G401.6 (cell line): ENCODE measurements around the gene NAA50.

Source experiments
- FAIRE-seq: peaks from 2 replicates; lab custom pipeline; 2012; peaks lifted over from hg19 to GRCh38; lab: Jason Lieb, UNC

The NAA50 gene

DNA sequence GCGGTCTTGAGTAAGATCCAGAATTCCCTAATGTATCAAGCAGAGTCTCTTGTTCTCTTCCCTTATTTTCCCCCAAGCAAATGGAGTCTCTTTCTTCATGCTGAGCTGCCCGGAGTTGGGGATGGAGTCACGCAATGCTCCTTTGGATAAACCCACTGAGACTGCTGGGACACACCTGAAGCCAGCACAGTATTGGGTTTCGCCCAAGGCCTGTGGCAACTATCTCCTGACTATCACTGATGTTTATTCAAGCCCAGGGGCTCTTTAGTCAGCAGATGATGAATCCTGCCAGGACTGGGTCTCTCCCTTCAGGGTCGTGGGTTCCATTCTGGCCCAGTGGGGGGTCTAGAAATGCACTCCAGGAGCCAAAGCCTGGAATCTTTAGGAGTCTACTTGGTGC lies 60.9 kb downstream of the NAA50 start:
- FAIRE-seq: no peak

DNA sequence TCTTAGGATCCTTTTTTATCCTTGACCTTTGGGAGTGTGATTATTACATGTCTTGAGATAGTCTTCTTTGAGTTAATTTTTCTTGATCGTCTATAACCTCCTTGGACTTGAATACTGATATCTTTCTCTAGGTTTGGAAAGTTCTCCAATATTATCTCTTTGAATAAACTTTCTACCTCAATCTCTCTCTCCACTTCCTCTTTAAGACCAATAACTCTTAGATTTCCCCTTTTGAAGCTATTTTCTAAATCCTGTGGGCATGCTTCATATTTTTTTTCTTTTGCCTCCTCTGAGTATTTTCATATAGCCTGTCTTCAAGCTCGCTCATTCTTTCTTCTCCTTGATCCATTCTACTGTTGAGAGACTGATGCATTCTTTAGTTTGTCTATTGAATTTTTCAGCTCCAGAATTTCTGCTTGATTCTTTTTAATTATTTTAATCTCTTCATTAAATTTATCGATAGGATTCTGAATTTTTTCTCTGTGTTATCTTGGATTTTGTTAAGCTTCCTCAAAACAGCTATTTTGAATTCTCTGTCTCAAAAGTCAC lies 61.7 kb downstream of the NAA50 start:
- no peak for FAIRE-seq

DNA sequence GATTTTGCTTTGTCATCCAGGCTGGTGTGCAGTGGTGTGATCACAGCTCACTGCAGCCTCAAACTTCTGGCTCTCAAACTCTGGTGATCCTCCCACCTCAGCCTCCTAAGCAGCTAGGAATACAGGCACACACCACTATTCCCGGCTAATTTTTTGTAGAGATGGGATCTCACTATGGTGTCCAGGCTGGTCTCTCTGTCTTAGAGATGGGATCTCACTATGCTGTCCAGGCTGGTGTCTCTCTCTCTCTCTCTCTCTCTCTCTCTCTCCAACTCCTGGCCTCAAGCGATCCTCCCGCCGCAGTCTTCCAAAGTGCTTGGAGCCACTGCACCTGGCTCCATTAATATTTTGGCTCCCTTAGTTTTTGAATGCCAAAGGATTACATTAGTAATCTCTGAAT lies 67.3 kb downstream of the NAA50 start:
- FAIRE-seq: no peak

DNA sequence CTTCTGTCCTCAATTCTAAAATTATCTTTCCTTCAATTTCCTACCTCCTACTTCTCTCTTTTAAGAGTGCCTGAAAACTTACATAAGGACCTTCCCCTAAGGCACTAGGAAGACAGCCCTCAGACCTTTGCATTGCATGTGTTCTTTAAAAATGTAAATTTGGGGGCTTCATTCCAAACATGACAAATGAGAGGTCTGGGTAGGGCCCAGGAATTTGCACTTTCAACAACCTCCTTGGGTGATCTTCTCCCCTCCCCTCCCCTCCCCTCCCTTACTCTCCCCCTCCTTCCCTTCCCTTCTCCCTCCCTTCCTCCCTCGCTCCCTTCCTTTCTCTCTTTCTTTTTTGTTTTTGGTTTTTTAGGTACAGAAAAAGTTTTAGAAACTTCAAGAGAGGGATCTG lies 68.3 kb downstream of the NAA50 start:
- FAIRE-seq: no peak

DNA sequence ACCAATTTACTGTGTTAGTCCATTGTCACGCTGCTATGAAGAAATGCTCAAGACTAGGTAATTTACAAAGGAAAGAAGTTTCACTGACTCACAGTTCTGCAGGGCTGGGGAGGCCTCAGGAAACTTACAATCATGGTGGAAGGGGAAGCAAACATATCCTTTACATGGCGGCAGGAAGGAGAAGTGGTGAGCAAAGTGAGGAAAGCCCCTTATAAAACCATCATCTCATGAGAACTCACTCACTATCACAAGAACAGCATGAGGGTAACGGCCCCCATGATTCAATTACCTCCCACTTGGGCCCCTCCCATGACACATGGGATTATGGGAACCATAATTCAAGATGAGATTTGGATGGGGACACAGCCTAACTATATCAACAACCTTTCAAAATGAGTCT lies 69.8 kb downstream of the NAA50 start:
- FAIRE-seq: no peak

- FAIRE-seq: no peak
Measured at GRCh38 chr3:113673593-113673992, 72.5 kb downstream of the NAA50 start.

GRCh38 chr3:113668015-113668414 lies 78.0 kb downstream of the NAA50 start:
- no peak for FAIRE-seq
